NCI-H146 treated with DMSO at 0.1 percent for 48 hours (cell line): ENCODE data around the gene PRLH.

ENCODE experiments used
- DNase-seq: peaks from one replicate; lab custom pipeline; 2025; ENCODE audit not compliant: unreplicated experiment; lab: John Stamatoyannopoulos, UW

Gene PRLH

DNA sequence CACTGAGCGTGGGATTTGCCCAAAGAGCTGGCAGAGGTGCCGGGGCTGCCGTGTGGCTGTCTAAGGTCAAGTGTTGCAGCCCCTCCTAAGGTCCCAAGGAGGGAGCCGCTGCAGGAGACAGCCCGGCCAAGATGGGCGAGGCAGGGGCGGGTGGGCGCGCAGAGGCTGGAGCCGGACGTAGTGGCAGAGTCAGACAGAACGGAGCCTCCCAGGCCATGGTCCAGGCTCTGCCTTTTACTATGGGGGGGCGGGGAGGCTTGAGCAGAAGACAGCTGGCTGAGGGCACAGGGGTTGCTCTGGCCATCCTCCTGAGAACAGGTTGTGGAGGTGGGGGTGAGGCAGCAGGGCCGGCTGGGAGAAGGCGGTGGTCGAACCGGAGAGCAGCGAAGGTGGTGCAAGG, 27.5 kb upstream of the PRLH start:
- DNase-seq: no peak

- no peak for DNase-seq
These were observed 26.7 kb upstream of the PRLH start for GRCh38 chr2:237539681-237540080.

- DNase-seq: no peak
These were observed 26.1 kb upstream of the PRLH start for GRCh38 chr2:237540223-237540775.

- peak; percentile 3 for DNase-seq
These were observed 25.6 kb upstream of the PRLH start for GRCh38 chr2:237540823-237541222.

DNA sequence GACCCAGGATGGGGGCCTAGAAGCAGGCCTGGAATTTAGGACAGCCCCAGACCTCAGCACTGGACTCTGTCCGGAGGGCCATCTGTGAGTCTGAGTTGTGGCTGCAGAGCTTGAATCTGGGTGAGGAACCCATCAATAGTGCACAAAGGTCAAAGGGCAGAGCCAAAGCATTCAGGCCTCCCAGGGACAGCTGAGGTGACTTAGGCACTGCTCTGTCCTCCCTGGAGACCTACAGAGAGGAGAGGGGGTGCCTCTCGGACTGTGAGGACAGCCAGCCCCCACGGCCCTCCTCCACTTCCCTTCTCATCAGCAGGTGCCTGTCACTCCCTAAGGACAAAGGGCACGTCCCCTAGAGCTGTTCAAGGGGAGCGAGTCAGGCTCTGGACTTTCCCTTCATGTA, 25.1 kb upstream of the PRLH start:
- DNase-seq: no peak

DNA sequence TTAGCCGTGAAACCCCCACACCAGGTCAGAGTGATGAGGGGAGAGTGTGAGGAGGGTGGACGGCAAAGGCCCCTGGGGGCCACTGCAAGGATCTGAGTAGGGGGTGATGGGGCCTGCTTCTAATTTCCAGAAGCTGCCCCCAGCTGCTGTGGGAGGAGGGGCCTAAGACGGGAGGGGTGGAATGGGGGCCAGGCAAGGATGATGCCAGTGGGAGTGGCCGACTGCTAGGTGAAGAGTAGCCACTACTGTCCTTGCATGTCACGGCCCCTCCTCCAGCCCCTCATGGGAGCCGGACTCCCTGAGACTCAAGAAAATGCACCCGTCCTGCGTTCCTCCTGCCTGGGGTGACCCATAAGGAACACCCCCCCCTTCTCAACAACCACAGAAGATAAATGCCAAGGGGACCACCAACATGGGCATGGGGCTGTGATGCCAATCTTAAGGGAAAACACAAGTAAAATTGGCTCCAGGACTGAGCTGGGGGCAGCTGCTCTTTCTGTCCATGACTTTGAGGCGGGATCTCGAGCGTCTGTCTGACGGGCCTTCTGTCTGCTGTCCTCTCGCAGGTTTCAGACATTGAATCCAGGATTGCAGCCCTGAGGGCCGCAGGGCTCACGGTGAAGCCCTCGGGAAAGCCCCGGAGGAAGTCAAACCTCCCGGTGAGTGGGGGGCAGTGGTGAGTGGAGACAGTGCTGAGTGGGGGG, 24.2 kb upstream of the PRLH start:
- DNase-seq: no peak

DNA sequence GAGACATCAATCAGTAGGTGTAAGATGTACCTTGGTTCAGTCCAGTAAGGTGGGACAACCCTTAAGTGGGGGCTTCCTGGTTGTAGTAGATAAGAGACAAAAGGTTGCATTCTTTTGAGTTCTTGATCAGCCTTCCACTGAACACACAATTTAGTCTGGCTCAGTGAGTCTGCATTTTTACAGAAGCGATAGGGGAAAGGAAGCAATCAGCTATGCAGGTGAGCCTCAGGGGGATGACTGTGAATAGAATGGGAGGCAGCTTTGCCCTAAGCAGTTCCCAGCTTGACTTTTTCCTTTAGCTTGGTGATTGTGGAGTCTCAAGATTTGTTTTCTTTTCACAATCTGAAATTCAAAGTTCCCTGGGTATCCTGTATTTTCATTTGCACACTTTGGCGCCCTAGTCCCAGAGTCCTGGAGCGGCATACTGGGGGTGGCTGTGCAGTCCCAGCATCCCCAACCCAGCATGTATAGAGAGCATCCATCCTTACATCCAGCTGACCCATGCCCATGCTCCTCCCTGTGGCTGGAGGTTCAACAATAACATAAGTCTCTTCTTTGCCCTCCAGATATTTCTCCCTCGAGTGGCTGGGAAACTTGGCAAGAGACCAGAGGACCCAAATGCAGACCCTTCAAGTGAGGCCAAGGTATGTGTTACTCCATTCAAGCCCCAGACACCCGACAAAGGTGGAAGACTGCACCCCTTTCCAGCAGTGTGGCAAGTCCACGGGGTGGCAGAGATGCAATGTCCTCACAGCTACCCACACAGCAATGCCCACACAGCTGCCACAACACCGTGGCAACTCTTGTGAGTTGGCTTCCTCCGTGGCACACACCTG, 20.1 kb upstream of the PRLH start:
- DNase-seq: no peak

DNA sequence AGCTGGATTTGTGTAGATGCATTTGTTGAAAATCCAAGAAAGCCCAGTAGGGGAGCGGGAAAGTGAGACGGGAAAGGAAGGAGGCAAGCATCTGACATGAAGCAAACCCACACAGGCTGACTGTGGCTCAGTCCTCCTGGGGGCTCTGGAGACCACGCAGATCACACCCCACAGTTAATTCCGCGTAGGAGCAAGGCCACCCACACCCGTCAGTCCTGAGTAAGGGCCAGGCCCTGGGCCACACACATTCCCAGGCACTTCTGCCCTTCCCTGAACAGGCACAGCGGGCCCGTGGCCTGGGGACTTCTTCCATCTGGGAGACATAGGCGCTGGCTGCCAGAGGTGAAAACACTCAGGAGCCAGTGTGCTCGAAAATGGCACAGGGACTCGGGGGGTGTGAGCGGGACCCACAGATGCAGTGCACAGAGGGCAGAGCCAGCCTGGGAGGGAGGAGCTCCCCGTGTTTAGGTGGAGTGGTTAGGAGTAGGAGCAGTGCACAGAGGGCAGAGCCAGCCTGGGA, 19.4 kb upstream of the PRLH start:
- DNase-seq: no peak

DNA sequence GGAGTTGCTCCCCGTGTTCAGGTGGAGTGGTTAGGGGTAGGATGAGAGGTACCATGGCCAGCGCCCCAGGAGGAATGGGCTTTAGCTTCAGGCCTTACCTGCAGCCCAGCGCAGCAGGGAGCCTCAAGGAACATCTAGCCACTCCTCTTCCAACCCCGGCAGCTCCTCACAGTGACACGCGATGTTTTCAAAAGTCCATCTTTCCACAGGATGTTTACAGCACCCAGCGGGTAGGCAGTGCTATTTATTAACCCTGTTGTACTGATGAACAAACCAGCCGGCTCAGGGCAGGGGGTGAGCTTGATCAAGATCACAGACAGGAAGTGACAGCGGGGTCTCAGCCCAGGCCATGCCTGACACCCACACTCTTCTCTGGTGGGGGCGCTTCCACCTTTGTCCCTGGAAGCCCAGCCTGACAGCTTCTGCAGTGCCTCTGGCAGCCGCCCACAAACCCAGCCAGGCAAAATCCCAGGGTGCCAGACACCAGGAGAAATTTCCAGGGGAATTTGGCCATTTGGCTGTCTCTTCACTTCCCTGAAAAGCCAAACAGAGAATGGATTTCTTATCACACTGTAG, 18.4 kb upstream of the PRLH start:
- DNase-seq: no peak

DNA sequence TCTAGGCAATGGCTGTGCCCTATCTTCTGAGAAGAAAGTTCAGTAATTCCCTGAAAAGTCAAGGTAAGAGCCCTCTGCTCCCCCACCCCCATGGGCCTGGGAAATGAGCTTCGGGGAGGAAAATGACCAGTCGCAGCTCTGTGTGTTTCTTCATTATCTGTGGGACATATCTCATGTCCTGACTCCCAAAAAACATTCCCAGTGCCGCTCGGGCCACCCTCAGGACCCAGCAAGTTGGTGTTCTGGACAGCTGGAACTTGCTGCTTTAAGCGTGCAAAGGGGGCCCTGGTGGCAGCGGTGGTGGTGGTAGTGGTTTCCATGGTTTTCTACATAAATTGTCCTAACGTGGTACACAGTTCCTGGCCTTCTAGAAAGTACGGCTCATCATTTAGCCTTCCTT, 17.2 kb upstream of the PRLH start:
- DNase-seq: no peak

DNA sequence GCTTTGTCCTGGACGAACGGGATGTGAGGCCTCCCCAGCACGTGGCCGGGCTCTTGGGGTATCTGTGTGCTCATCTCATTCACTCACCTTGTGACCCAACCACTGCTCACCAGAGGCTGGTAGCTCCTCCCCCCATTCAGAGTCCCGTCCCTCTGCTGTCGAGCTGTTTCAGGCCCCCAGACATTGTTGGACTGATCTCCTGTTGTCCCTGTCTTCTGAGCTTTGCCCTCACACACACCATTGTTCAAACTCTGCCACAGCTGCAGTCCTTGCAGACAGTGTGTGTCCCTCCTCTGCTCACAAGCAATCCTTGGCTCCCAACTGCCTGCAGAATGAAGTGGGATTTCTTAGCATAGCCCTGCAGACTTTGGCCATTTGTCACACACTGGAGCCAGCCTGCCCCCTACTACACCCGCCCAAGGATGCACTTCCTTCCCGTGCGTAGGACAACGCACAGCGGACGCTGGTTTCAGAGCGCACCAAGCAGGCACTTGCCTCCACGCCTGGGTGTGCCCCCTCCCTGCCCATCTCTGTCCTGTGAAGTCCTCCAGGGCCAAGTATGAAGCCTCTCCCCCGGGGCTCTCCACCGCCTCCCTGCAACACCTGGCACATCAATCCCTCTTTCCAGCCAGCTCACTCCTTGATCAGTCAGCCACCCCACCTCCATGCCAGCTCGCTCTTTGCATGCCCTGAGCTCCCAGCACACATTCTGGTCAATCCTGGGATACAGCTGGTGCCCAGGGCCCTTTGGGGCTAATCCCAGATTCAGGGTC, 16.5 kb upstream of the PRLH start:
- no peak for DNase-seq

DNA sequence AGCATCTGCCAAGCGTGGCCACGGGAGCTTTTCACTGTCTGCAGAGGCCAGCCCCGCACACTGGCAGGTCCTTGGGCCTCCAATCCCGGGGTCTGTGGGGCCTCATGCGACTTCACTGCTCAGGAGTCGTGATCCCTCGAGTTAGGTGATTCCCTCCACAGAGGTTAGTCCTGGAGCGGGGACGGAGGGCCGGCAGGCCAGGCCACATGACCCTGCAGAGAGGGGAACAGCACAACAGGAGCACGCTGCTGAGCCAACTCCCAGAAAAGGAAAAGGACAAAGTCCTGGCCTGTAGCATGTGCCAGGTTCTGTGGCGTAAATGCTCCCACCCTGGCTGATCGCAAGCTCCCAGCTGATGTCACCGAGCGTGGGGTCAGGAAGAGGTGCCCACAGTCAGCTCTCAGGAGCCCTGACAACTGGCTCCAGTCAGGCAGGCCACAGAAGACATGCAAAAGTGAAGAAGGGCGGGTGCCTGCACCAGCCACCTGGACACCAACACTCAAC, 15.3 kb upstream of the PRLH start:
- DNase-seq: no peak

GRCh38 chr2:237552908-237553307, 13.5 kb upstream of the PRLH start:
- no peak for DNase-seq

GRCh38 chr2:237553948-237554347, 12.4 kb upstream of the PRLH start:
- no peak for DNase-seq

DNA sequence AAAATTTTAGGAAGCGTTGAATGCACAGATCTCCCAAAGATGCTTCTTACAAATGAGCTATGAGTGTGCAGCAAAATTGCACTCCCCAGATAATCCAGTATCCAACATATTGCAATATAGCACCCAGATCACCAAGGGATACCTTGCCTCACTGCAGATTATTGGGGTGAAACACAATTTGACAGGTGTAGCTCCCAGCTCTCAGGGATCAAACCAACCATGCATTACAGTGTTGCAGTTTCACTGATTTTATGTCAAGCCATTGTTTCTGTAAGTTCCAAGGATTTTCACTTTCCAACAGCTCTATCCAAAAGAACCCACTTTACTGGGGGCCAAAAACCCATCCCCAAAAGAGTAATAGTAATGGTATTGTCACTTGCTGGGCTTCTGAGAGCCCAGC, 10.8 kb upstream of the PRLH start:
- DNase-seq: no peak

DNA sequence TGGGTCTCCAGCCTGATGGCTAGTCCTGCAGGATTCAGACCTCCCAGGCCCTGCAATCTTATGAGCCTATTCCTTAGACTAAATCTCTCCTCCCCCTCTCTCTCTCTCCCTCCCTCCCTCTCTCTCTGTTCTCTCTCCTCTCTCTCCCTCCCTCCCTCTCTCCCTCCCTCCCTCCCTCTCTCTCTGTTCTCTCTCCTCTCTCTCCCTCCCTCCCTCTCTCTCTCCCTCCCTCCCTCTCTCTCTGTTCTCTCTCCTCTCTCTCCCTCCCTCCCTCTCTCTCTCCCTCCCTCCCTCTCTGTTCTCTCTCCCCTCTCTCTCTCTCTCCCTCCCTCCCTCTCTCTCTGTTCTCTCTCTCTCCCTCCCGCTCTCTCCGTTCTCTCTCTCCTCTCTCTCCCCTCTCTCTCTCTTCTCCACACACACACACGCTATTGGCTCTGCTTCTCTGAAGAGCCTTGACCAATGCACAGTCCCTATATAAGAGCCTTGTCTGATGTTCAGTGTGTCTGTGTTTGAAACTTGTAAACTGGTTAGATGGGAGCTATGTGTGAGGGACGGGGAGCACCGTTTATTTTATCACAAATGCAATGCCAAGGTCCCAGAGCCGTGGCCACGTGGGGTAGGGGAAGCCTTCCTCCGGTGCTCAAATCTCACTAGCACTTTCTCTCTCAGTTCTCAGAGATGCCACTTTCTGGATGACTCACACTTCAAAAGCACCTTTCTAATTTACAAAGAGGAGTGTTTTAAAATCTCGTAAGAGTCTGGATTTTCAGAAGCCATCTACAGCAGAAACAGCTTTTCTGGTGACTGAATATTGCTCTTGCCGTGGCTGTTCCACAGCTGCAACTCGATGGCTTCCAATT, 9.4 kb upstream of the PRLH start:
- no peak for DNase-seq

DNA sequence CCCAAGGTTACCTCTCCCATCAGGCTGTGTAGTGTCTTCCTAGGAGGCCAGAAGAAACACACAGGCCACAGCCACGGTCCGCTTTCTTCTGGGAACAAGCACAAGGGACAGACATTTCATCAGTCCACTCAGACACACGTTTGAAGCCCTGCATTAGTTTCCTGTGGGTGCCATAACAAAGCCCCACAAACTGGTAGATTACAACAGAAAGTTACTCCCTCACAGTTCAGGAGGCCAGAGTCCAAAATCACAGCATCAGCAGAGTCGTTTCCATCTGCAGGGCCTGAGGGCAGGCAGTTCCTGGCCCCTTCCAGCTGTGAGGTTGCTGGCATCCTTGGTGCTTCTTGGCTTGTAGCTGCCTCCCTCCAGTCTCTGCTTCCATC, 8.8 kb upstream of the PRLH start:
- no peak for DNase-seq

DNA sequence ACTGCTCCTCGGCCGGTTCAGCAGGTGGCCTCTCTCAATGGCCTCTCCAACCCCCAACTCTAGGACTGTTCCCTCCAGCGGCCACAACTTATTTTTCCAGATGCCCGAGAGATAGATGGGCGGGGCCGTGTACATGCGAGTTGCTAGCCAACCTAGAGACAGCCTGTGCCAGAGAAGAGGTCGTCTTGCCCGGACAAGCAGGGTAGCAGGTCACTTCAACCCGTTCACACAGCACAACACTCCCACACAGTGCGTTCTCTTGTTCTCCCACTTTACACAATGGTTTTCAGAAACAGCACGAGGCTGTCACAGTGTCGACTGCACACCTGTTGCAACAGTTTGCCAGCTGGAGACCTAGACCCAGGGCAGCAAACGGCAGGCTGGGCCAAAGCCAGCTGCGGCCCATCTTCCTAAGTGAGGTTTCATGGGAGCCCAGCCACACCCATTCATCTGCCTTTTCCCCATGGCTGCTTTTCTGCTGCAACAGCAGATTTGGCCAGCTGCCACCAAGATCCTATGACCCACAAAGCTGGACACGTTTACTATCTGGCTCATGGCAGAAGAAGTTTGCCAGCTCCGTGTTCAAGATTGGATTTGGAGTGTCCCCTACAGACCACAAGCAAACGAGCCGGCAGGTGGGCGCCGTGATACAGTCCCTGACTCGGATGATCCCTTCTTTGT, 7.3 kb upstream of the PRLH start:
- DNase-seq: peak; percentile 19

GRCh38 chr2:237561221-237561620, 5.2 kb upstream of the PRLH start:
- no peak for DNase-seq
